ENCODE results near the gene TSPEAR. TPM values are rescaled to one million over a fixed set of nuclear protein-coding genes. Genes with fewer than 3 reads are reported as not detected.
A peak's percentile ranks its signal among the peaks of the same experiment; 100 is the strongest.

Gene TSPEAR
- total and polyA plus RNA-seq, 7 experiments from 2014 or later = 0.07 TPM; not detected in 6

- ChIA-PET POLR2A (no interaction called here), CTCF (interaction anchor here (1.4 kb wide), 1 partner anchor 15 kb away, joined by 3 read pairs; no protein-coding TSS in a partner anchor)
- DNase-seq (no peak), ATAC-seq (no peak)
- H3K27me3 ChIP-seq (ENCODE audit: control insufficient read depth in 2 of 2, insufficient read depth in 2 of 2, low read length in 2 of 2) = no peaks in the 10 kb centered on the region
- intact Hi-C loops (cut with micrococcal nuclease) = no loop called here
- no peak overlapping the region for H3K4me3 ChIP-seq (ENCODE audit: low read length)
- H3K9me3 Mint-ChIP-seq = peaks cover 0 to 2% (median 0%) of the 10 kb centered on the region in 11 donors
- no peaks in the 10 kb centered on the region for H3K27me3 Mint-ChIP-seq
- no peaks in the 10 kb centered on the region for H3K4me1 ChIP-seq (ENCODE audit: control insufficient read depth in 2 of 2, insufficient read depth in 2 of 2, low read length in 2 of 2)
- H3K9me3 ChIP-seq (ENCODE audit: control insufficient read depth in 2 of 3, low read length in 3 of 3) = no peaks in the 10 kb centered on the region
- peaks cover 0 to 6% (median 0%) of the 10 kb centered on the region in 7 donors for H3K4me1 Mint-ChIP-seq
- no peaks in the 10 kb centered on the region for H3K36me3 ChIP-seq (ENCODE audit: control insufficient read depth in 2 of 3, insufficient read depth in 3 of 3, low read length in 3 of 3)
- no peaks in the 10 kb centered on the region for H3K36me3 Mint-ChIP-seq
- no peak overlapping the region for H3K27ac ChIP-seq (ENCODE audit: low read depth, low read length)
- no peak overlapping the region for H3K27ac Mint-ChIP-seq
- no peak overlapping the region for H3K4me3 Mint-ChIP-seq
These were observed 178.7 kb downstream of the TSPEAR start for GRCh38 chr21:44532712-44533111.

- Mint-ChIP-seq H3K27me3 (no peaks in the 10 kb centered on the region), H3K4me1 (peaks cover 0 to 3% (median 0%) of the 10 kb centered on the region in 7 donors), H3K4me3 (no peak overlapping the region), H3K9me3 (peaks cover 0 to 2% (median 0%) of the 10 kb centered on the region in 11 donors), H3K36me3 (no peaks in the 10 kb centered on the region), H3K27ac (peak overlapping the region in 2 of 9 donors; percentile 28 to 38)
- Histone ChIP-seq H3K27me3 (ENCODE audit: control insufficient read depth in 2 of 2, insufficient read depth in 2 of 2, low read length in 2 of 2) (no peaks in the 10 kb centered on the region), H3K27ac (ENCODE audit: low read depth, low read length) (no peak overlapping the region), H3K36me3 (ENCODE audit: control insufficient read depth in 2 of 3, insufficient read depth in 3 of 3, low read length in 3 of 3) (no peaks in the 10 kb centered on the region), H3K4me1 (ENCODE audit: control insufficient read depth in 2 of 2, insufficient read depth in 2 of 2, low read length in 2 of 2) (no peaks in the 10 kb centered on the region), H3K9me3 (ENCODE audit: control insufficient read depth in 2 of 3, low read length in 3 of 3) (no peaks in the 10 kb centered on the region), H3K4me3 (ENCODE audit: low read length) (no peak overlapping the region)
- ChIA-PET CTCF (interaction anchor here (0.6 to 1.4 kb wide), 3 partner anchors 16 to 229 kb away, joined by 3 read pairs; no protein-coding TSS in a partner anchor), POLR2A (interaction anchor here (0.6 kb wide), 1 partner anchor 192 kb away, joined by 3 read pairs; no protein-coding TSS in a partner anchor)
- DNase-seq (no peak), ATAC-seq (no peak)
- intact Hi-C loops (cut with micrococcal nuclease) = no loop called here
These were observed 179.5 kb downstream of the TSPEAR start for GRCh38 chr21:44531606-44532564.

- no peaks in the 10 kb centered on the region for H3K9me3 ChIP-seq (ENCODE audit: control insufficient read depth in 2 of 3, low read length in 3 of 3)
- Mint-ChIP-seq H3K9me3 (peaks cover 0 to 2% (median 0%) of the 10 kb centered on the region in 11 donors), H3K36me3 (no peaks in the 10 kb centered on the region), H3K4me1 (peaks cover 0 to 3% (median 0%) of the 10 kb centered on the region in 7 donors), H3K4me3 (no peak overlapping the region), H3K27me3 (no peaks in the 10 kb centered on the region), H3K27ac (no peak overlapping the region)
- no peaks in the 10 kb centered on the region for H3K27me3 ChIP-seq (ENCODE audit: control insufficient read depth in 2 of 2, insufficient read depth in 2 of 2, low read length in 2 of 2)
- H3K27ac ChIP-seq (ENCODE audit: low read depth, low read length) = no peak overlapping the region
- ChIA-PET POLR2A (interaction anchor here (0.6 kb wide), 1 partner anchor 191 kb away, joined by 3 read pairs; no protein-coding TSS in a partner anchor), CTCF (no interaction called here)
- ATAC-seq = no peak
- no peaks in the 10 kb centered on the region for H3K36me3 ChIP-seq (ENCODE audit: control insufficient read depth in 2 of 3, insufficient read depth in 3 of 3, low read length in 3 of 3)
- H3K4me3 ChIP-seq (ENCODE audit: low read length) = no peak overlapping the region
- no peaks in the 10 kb centered on the region for H3K4me1 ChIP-seq (ENCODE audit: control insufficient read depth in 2 of 2, insufficient read depth in 2 of 2, low read length in 2 of 2)
- DNase-seq = peak in 1 of 9 donors; percentile 3
- intact Hi-C loops (cut with micrococcal nuclease) = no loop called here
These were observed 180.3 kb downstream of the TSPEAR start for GRCh38 chr21:44530903-44531605.

GRCh38 chr21:44530221-44530902, 181.0 kb downstream of the TSPEAR start:
- Histone ChIP-seq H3K27ac (ENCODE audit: low read depth, low read length) (no peak overlapping the region), H3K9me3 (ENCODE audit: control insufficient read depth in 2 of 3, low read length in 3 of 3) (no peaks in the 10 kb centered on the region), H3K27me3 (ENCODE audit: control insufficient read depth in 2 of 2, insufficient read depth in 2 of 2, low read length in 2 of 2) (no peaks in the 10 kb centered on the region), H3K4me1 (ENCODE audit: control insufficient read depth in 2 of 2, insufficient read depth in 2 of 2, low read length in 2 of 2) (no peaks in the 10 kb centered on the region), H3K36me3 (ENCODE audit: control insufficient read depth in 2 of 3, insufficient read depth in 3 of 3, low read length in 3 of 3) (no peaks in the 10 kb centered on the region), H3K4me3 (ENCODE audit: low read length) (no peak overlapping the region)
- POLR2A ChIA-PET = no interaction called here
- ATAC-seq = no peak
- H3K9me3 Mint-ChIP-seq = peaks cover 0 to 2% (median 0%) of the 10 kb centered on the region in 11 donors
- H3K4me1 Mint-ChIP-seq = peaks cover 0 to 3% (median 0%) of the 10 kb centered on the region in 7 donors
- no peak overlapping the region for H3K4me3 Mint-ChIP-seq
- H3K27me3 Mint-ChIP-seq = no peaks in the 10 kb centered on the region
- H3K36me3 Mint-ChIP-seq = no peaks in the 10 kb centered on the region
- no peak for DNase-seq
- intact Hi-C loops (cut with micrococcal nuclease) = no loop called here
- peak overlapping the region in 4 of 9 donors; percentile 1 to 53 (median 4) for H3K27ac Mint-ChIP-seq
- CTCF ChIA-PET = no interaction called here

GRCh38 chr21:44529503-44530125, 181.8 kb downstream of the TSPEAR start:
- Mint-ChIP-seq H3K4me1 (peaks cover 0 to 3% (median 0%) of the 10 kb centered on the region in 7 donors), H3K27me3 (no peaks in the 10 kb centered on the region), H3K36me3 (no peaks in the 10 kb centered on the region), H3K4me3 (no peak overlapping the region), H3K9me3 (peaks cover 0 to under 1% (median 0%) of the 10 kb centered on the region in 11 donors), H3K27ac (no peak overlapping the region)
- no peaks in the 10 kb centered on the region for H3K36me3 ChIP-seq (ENCODE audit: control insufficient read depth in 2 of 3, insufficient read depth in 3 of 3, low read length in 3 of 3)
- H3K27me3 ChIP-seq (ENCODE audit: control insufficient read depth in 2 of 2, insufficient read depth in 2 of 2, low read length in 2 of 2) = no peaks in the 10 kb centered on the region
- no peaks in the 10 kb centered on the region for H3K4me1 ChIP-seq (ENCODE audit: control insufficient read depth in 2 of 2, insufficient read depth in 2 of 2, low read length in 2 of 2)
- ATAC-seq (no peak), DNase-seq (peak in 1 of 9 donors; percentile 2)
- intact Hi-C loops (cut with micrococcal nuclease) = no loop called here
- no peaks in the 10 kb centered on the region for H3K9me3 ChIP-seq (ENCODE audit: control insufficient read depth in 2 of 3, low read length in 3 of 3)
- POLR2A ChIA-PET = no interaction called here
- H3K4me3 ChIP-seq (ENCODE audit: low read length) = no peak overlapping the region
- CTCF ChIA-PET = no interaction called here
- no peak overlapping the region for H3K27ac ChIP-seq (ENCODE audit: low read depth, low read length)

GRCh38 chr21:44529011-44529421, 182.4 kb downstream of the TSPEAR start:
- H3K27me3 ChIP-seq (ENCODE audit: control insufficient read depth in 2 of 2, insufficient read depth in 2 of 2, low read length in 2 of 2) = no peaks in the 10 kb centered on the region
- H3K9me3 ChIP-seq (ENCODE audit: control insufficient read depth in 2 of 3, low read length in 3 of 3) = no peaks in the 10 kb centered on the region
- Mint-ChIP-seq H3K4me3 (no peak overlapping the region), H3K27ac (no peak overlapping the region), H3K27me3 (no peaks in the 10 kb centered on the region), H3K9me3 (no peaks in the 10 kb centered on the region), H3K4me1 (peaks cover 0 to 3% (median 0%) of the 10 kb centered on the region in 7 donors), H3K36me3 (no peaks in the 10 kb centered on the region)
- ChIA-PET POLR2A (no interaction called here), CTCF (no interaction called here)
- no peak for DNase-seq
- no peaks in the 10 kb centered on the region for H3K4me1 ChIP-seq (ENCODE audit: control insufficient read depth in 2 of 2, insufficient read depth in 2 of 2, low read length in 2 of 2)
- no peak overlapping the region for H3K27ac ChIP-seq (ENCODE audit: low read depth, low read length)
- no peaks in the 10 kb centered on the region for H3K36me3 ChIP-seq (ENCODE audit: control insufficient read depth in 2 of 3, insufficient read depth in 3 of 3, low read length in 3 of 3)
- intact Hi-C loops (cut with micrococcal nuclease) = no loop called here
- no peak for ATAC-seq
- no peak overlapping the region for H3K4me3 ChIP-seq (ENCODE audit: low read length)
